ENCODE results near the gene GOLGA7B. TPM values are rescaled to one million over a fixed set of nuclear protein-coding genes. Genes with fewer than 3 reads are reported as not detected.

GOLGA7B gene
- total and polyA plus RNA-seq, 2 of the 4 experiments (the other 2 are of a cell fraction): not detected

DNA sequence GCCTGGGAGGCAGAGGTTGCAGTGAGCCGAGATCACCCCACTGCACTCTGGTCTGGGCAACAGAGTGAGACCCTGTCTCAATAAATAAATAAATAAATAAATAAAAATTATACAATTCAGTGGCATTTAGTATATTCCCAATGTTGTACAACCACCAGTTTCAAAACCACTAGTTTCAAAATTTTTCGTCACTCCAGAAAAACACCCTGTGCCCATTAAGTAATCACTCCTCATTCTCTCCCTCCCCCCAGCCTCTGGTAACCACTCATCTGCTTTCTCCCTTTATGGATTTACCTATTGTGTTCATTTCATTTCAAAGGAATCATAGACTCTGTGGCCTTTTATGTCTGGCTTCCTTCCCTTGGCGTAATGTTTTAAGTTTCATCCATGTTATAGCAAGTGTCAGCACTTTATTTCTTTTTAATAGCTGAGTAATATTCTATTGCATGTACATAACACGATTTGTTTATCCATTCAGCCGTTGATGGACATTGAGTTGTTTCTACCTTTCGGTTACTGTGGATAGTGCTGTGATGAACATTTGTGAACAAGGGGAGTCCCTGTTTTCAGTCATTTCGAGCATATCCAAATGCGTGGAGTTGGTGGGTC is 29.4 kb upstream of the GOLGA7B start:
- POLR2A ChIA-PET (ENCODE audit: unreplicated experiment): no interaction called here

More for the DNA sequence above, 29.4 kb upstream of the GOLGA7B start:
- no peaks in the 10 kb centered on the region for H4K20me1 ChIP-seq (ENCODE audit: insufficient read depth, low read length)
- no peak overlapping the region for H3K27ac ChIP-seq (ENCODE audit: insufficient read depth, low read length)
- H2BK120ac ChIP-seq (ENCODE audit: low read depth, low read length): no peak overlapping the region
- H4K8ac ChIP-seq (ENCODE audit: low read depth in 2 of 2, low read length in 2 of 2): no peak overlapping the region
- no peaks in the 10 kb centered on the region for H3K9me1 ChIP-seq (ENCODE audit: insufficient read depth, low read length)
- H3K9me3 ChIP-seq (ENCODE audit: control insufficient read depth, insufficient read depth, low read length): no peaks in the 10 kb centered on the region
- H3K14ac ChIP-seq (replicated peaks; ENCODE audit: low read depth, low read length): no peak overlapping the region
- no peak overlapping the region for H3K23ac ChIP-seq (ENCODE audit: low read depth, low read length)
- no peak overlapping the region for H3K4me3 ChIP-seq (ENCODE audit: insufficient read depth, low read depth, low read length)
- intact Hi-C loops (cut with micrococcal nuclease) (no loop called here), in situ Hi-C loops (cut with MboI; ENCODE audit: low sequenced_read_pairs) (no loop called here), dilution Hi-C loops (cut with HindIII; ENCODE audit: low sequenced_read_pairs, unreplicated experiment) (no loop called here)
- no peak overlapping the region for H3K56ac ChIP-seq (ENCODE audit: extremely low read depth, insufficient read depth, low read length)
- H3K27me3 ChIP-seq (ENCODE audit: control insufficient read depth, insufficient read depth, low read length): peaks cover 39% of the 10 kb centered on the region
- H3K36me3 ChIP-seq (ENCODE audit: control insufficient read depth, insufficient read depth, low read length): no peaks in the 10 kb centered on the region
- no peak overlapping the region for H2BK20ac ChIP-seq (ENCODE audit: low read depth, low read length)
- no peak overlapping the region for H4K5ac ChIP-seq (ENCODE audit: low read depth, low read length)
- no peak for TF ChIP-seq SMC3 (IDR thresholded peaks at IDR 0.05; ENCODE audit: low read depth, low read length)
- TF ChIP-seq MXI1 (IDR thresholded peaks at IDR 0.05; ENCODE audit: borderline replicate concordance, low read depth, low read length): no peak
- no peak for TF ChIP-seq POLR2A (IDR thresholded peaks at IDR 0.05; ENCODE audit: low read depth, low read length)
- TF ChIP-seq, protein P1, sequence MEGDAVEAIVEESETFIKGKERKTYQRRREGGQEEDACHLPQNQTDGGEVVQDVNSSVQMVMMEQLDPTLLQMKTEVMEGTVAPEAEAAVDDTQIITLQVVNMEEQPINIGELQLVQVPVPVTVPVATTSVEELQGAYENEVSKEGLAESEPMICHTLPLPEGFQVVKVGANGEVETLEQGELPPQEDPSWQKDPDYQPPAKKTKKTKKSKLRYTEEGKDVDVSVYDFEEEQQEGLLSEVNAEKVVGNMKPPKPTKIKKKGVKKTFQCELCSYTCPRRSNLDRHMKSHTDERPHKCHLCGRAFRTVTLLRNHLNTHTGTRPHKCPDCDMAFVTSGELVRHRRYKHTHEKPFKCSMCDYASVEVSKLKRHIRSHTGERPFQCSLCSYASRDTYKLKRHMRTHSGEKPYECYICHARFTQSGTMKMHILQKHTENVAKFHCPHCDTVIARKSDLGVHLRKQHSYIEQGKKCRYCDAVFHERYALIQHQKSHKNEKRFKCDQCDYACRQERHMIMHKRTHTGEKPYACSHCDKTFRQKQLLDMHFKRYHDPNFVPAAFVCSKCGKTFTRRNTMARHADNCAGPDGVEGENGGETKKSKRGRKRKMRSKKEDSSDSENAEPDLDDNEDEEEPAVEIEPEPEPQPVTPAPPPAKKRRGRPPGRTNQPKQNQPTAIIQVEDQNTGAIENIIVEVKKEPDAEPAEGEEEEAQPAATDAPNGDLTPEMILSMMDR (conservative IDR thresholded peaks at IDR 0.05; ENCODE audit: low read depth, low read length): no peak
- TF ChIP-seq RAD21 (IDR thresholded peaks at IDR 0.05; ENCODE audit: low read length): no peak
- no peak for TF ChIP-seq MAZ (IDR thresholded peaks at IDR 0.05; ENCODE audit: borderline replicate concordance, low read depth, low read length)
- no peak for TF ChIP-seq BHLHE40 (IDR thresholded peaks at IDR 0.05; ENCODE audit: low read depth, low read length)
- TF ChIP-seq FOS (IDR thresholded peaks at IDR 0.05; ENCODE audit: low read depth, low read length): no peak
- no peak for TF ChIP-seq RCOR1 (IDR thresholded peaks at IDR 0.05; ENCODE audit: insufficient replicate concordance, low read length)
- no peak for TF ChIP-seq MAFK (IDR thresholded peaks at IDR 0.05; ENCODE audit: low read depth, low read length)
- TF ChIP-seq, protein P2, sequence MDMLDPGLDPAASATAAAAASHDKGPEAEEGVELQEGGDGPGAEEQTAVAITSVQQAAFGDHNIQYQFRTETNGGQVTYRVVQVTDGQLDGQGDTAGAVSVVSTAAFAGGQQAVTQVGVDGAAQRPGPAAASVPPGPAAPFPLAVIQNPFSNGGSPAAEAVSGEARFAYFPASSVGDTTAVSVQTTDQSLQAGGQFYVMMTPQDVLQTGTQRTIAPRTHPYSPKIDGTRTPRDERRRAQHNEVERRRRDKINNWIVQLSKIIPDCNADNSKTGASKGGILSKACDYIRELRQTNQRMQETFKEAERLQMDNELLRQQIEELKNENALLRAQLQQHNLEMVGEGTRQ (IDR thresholded peaks at IDR 0.05; ENCODE audit: low read depth, low read length): no peak
- TF ChIP-seq CEBPB (IDR thresholded peaks at IDR 0.05; ENCODE audit: low read depth, low read length): no peak
- no peak for TF ChIP-seq NFE2L2 (IDR thresholded peaks at IDR 0.05; ENCODE audit: low read depth, low read length)
- TF ChIP-seq, protein P3, sequence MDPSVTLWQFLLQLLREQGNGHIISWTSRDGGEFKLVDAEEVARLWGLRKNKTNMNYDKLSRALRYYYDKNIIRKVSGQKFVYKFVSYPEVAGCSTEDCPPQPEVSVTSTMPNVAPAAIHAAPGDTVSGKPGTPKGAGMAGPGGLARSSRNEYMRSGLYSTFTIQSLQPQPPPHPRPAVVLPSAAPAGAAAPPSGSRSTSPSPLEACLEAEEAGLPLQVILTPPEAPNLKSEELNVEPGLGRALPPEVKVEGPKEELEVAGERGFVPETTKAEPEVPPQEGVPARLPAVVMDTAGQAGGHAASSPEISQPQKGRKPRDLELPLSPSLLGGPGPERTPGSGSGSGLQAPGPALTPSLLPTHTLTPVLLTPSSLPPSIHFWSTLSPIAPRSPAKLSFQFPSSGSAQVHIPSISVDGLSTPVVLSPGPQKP (IDR thresholded peaks at IDR 0.05; ENCODE audit: borderline replicate concordance, low read depth, low read length): no peak
- CTCF ChIA-PET: no interaction called here
- H4K91ac ChIP-seq (ENCODE audit: insufficient read depth, low read depth, low read length): no peak overlapping the region
- 40% methylated on average over 1 of the region's 8 CpGs; no CpG with 5 or more reads in 1 of the 2 experiments for WGBS, 2 experiments (ENCODE audit: extremely low coverage in 2 of 2, insufficient read length in 1 of 2)
- no peak overlapping the region for H3K4me2 ChIP-seq (ENCODE audit: low read depth, low read length)
- no peak overlapping the region for H3K9ac ChIP-seq (ENCODE audit: low read depth, low read length)
- BruUV-seq (replicated peaks): no TSS peak
- H2BK5ac ChIP-seq (ENCODE audit: low read depth, low read length, poor library complexity, severe bottlenecking): no peak overlapping the region
- no peaks in the 10 kb centered on the region for H3K4me1 ChIP-seq (ENCODE audit: control insufficient read depth, insufficient read depth, low read length)
- no peak overlapping the region for H3K18ac ChIP-seq (ENCODE audit: low read depth, low read length)
- no peak overlapping the region for H2AK5ac ChIP-seq (ENCODE audit: low read depth, low read length)
- ATAC-seq (ENCODE audit: low read depth): no peak
- no peak overlapping the region for H2AK9ac ChIP-seq (replicated peaks; ENCODE audit: low read depth, low read length, poor library complexity)
- DNase-seq: no peak
- H3K4ac ChIP-seq (ENCODE audit: low read depth, low read length): no peak overlapping the region
- no peaks in the 10 kb centered on the region for H3K79me1 ChIP-seq (ENCODE audit: low read depth in 1 of 2, low read length in 2 of 2)
- H2BK15ac ChIP-seq (ENCODE audit: low read depth, low read length): no peak overlapping the region
- no peak overlapping the region for H2AFZ ChIP-seq (replicated peaks; ENCODE audit: low read length, poor library complexity)
